GM10266 (cell line): ENCODE results near the gene COPS9.

Experiments
- DNase-seq: peaks from one replicate; pipeline ENCODE4 v3.0.0; 2012; ENCODE audit errors: extremely low spot score
- TF ChIP-seq, protein P1 (sequence below): IDR thresholded peaks from 2 replicates; pipeline ENCODE4 v1.5.1; 2012; ENCODE audit warnings: mild to moderate bottlenecking, low read depth; ENCODE audit not compliant: control insufficient read depth, insufficient read depth; ENCODE audit errors: missing control alignments

Gene COPS9

GRCh38 chr2:240086563-240086962 is 49.5 kb downstream of the COPS9 start:
- TF ChIP-seq, protein P1, sequence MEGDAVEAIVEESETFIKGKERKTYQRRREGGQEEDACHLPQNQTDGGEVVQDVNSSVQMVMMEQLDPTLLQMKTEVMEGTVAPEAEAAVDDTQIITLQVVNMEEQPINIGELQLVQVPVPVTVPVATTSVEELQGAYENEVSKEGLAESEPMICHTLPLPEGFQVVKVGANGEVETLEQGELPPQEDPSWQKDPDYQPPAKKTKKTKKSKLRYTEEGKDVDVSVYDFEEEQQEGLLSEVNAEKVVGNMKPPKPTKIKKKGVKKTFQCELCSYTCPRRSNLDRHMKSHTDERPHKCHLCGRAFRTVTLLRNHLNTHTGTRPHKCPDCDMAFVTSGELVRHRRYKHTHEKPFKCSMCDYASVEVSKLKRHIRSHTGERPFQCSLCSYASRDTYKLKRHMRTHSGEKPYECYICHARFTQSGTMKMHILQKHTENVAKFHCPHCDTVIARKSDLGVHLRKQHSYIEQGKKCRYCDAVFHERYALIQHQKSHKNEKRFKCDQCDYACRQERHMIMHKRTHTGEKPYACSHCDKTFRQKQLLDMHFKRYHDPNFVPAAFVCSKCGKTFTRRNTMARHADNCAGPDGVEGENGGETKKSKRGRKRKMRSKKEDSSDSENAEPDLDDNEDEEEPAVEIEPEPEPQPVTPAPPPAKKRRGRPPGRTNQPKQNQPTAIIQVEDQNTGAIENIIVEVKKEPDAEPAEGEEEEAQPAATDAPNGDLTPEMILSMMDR, result no peak

More at GRCh38 chr2:240086563-240086962, 49.5 kb downstream of the COPS9 start:
- no peak for DNase-seq
